Activated T-cell treated with anti-CD3 and anti-CD28 coated beads, Interleukin-2, amount 50 U/mL, for 4 hours (primary cell): Measurements from ENCODE around the gene PLCXD3. TPM values are rescaled to one million over a fixed set of nuclear protein-coding genes. Genes with fewer than 3 reads are reported as not detected.

Experiments
- ATAC-seq, 2 donors: fragments of 200-7000 bp; cut with Tn5 transposase; one replicate each; pipeline ENCODE4 v1.10.0; 2021
- DNase-seq: peaks from one replicate; pipeline ENCODE4 v3.0.0-alpha.2; 2020
- H3K27me3 Mint-ChIP-seq: one replicate; pipeline ENCODE4 v1.8.0; 2021; ENCODE audit warnings: low read depth, mixed read lengths
- H3K36me3 Mint-ChIP-seq: one replicate; pipeline ENCODE4 v1.8.0; 2022; ENCODE audit warnings: mixed read lengths; ENCODE audit not compliant: insufficient read depth
- H3K4me1 Mint-ChIP-seq: one replicate; pipeline ENCODE4 v1.8.0; 2021; ENCODE audit warnings: low read depth, mixed read lengths
- H3K4me3 Mint-ChIP-seq: one replicate; pipeline ENCODE4 v1.8.0; 2021; ENCODE audit warnings: mild to moderate bottlenecking, moderate library complexity, mixed read lengths
- H3K9me3 Mint-ChIP-seq: one replicate; pipeline ENCODE4 v1.8.0; 2021; ENCODE audit warnings: mixed read lengths
- total RNA-seq, 3 donors: library from RNA; stranded (reverse); gene quantifications; one replicate each; pipeline ENCODE4 v1.2.1, GENCODE V29; 2021

The PLCXD3 gene
- total RNA-seq, 3 donors from 2014 or later = not detected

GRCh38 chr5:41452506-41452905, 57.9 kb downstream of the PLCXD3 start:
- DNase-seq (no peak), ATAC-seq (no peak)
- Mint-ChIP-seq H3K9me3 (peaks cover 4% of the 10 kb centered on the region), H3K36me3 (no peaks in the 10 kb centered on the region), H3K27me3 (no peaks in the 10 kb centered on the region), H3K4me1 (no peaks in the 10 kb centered on the region), H3K4me3 (no peak overlapping the region)

GRCh38 chr5:41447650-41448510, 62.5 kb downstream of the PLCXD3 start:
- H3K36me3 Mint-ChIP-seq = no peaks in the 10 kb centered on the region
- ATAC-seq (no peak), DNase-seq (no peak)
- peaks cover 4% of the 10 kb centered on the region for H3K9me3 Mint-ChIP-seq
- no peak overlapping the region for H3K4me3 Mint-ChIP-seq
- no peaks in the 10 kb centered on the region for H3K27me3 Mint-ChIP-seq
- H3K4me1 Mint-ChIP-seq = no peaks in the 10 kb centered on the region

DNA sequence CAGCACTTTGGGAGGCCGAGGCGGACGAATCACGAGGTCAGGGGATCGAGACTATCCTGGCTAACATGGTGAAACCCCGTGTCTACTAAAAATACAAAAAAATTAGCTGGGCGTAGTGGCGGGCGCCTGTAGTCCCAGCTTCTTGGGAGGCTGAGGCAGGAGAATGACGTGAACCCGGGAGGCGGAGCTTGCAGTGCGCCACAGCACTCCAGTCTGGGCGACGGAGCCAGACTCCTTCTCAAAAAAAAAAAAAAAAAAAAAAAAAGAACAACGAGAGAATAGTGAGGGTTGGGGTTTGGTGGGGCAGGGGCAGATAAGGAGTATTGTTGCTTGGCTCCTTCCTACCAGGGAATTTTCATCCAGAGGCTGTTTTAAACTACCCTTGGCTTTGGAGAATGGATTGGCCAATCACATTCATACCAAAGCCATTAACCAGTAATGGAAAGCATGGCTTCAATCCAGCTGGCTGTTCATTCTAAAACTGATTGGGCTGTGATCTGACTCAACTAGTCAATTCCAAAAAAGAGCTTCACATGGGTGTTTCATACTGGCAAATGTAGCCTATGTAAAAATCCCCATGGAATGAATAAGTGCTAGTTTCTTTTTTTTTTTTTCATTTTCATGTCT, 64.4 kb downstream of the PLCXD3 start:
- Mint-ChIP-seq H3K36me3 (no peaks in the 10 kb centered on the region), H3K4me3 (no peak overlapping the region), H3K9me3 (peaks cover 5% of the 10 kb centered on the region), H3K4me1 (no peaks in the 10 kb centered on the region), H3K27me3 (no peaks in the 10 kb centered on the region)
- DNase-seq (no peak), ATAC-seq (no peak)

DNA sequence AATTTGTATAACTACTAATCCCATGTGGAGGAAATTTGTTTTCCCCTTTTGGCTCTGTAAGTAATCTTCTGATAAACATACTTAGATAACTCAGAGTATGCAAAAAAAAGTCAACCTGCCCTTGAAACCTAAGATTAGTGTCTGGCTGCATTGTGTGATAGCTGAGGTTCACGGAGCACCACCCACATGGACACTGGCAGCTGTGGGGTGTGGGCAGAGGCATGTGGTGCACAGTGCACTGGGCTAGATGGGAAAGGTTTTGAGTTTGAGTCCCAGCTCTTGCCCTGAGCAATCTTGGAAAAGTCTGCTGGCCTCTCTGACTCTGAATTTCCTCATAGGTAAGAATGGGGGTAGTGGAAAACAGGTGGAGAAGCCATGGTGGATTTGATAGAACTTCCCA, 75.1 kb downstream of the PLCXD3 start:
- H3K36me3 Mint-ChIP-seq = no peaks in the 10 kb centered on the region
- no peak overlapping the region for H3K4me3 Mint-ChIP-seq
- H3K4me1 Mint-ChIP-seq = no peaks in the 10 kb centered on the region
- DNase-seq (no peak), ATAC-seq (no peak)
- H3K27me3 Mint-ChIP-seq = no peaks in the 10 kb centered on the region
- peaks cover 4% of the 10 kb centered on the region for H3K9me3 Mint-ChIP-seq

DNA sequence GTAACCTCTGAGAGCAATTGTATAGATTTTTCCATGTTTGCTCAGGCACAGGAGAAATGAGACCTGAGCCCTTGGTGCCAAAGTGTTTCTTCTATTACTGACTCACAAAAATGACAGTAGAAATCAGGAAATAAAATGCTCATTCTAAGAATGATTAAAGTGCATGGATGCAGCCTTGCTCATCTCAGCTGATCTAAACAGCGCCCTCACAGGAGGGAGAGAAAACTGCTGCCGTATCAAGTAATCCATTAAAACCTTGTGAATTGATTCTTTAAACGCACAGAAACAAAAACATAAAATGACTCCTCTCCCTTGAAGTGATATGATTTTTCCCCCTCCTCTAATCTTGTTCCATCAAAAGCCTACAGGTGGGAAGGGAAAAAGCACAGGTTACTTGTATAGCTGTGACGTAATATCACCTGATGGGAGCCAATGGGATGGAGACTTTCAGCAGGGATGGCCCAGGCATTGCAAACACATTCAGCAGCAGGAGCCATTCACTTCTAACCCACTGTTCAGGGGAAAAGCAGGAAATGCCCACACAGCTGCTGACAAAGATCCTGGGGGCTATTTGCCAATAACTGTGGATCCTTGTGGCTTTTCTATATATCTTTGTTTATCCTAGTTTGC, 76.7 kb downstream of the PLCXD3 start:
- Mint-ChIP-seq H3K4me3 (no peak overlapping the region), H3K4me1 (no peaks in the 10 kb centered on the region), H3K9me3 (peaks cover 4% of the 10 kb centered on the region), H3K27me3 (no peaks in the 10 kb centered on the region), H3K36me3 (no peaks in the 10 kb centered on the region)
- no peak for ATAC-seq
- no peak for DNase-seq

- Mint-ChIP-seq H3K36me3 (no peaks in the 10 kb centered on the region), H3K4me3 (no peak overlapping the region), H3K27me3 (no peaks in the 10 kb centered on the region), H3K9me3 (peaks cover 4% of the 10 kb centered on the region), H3K4me1 (no peaks in the 10 kb centered on the region)
- no peak for DNase-seq
- no peak for ATAC-seq
Observed at GRCh38 chr5:41432481-41433253, 77.7 kb downstream of the PLCXD3 start.

- H3K27me3 Mint-ChIP-seq = no peaks in the 10 kb centered on the region
- no peaks in the 10 kb centered on the region for H3K9me3 Mint-ChIP-seq
- H3K4me1 Mint-ChIP-seq = no peaks in the 10 kb centered on the region
- ATAC-seq (no peak), DNase-seq (no peak)
- no peak overlapping the region for H3K4me3 Mint-ChIP-seq
- no peaks in the 10 kb centered on the region for H3K36me3 Mint-ChIP-seq
Observed at GRCh38 chr5:41427505-41427904, 82.9 kb downstream of the PLCXD3 start.

- Mint-ChIP-seq H3K9me3 (no peaks in the 10 kb centered on the region), H3K36me3 (no peaks in the 10 kb centered on the region), H3K4me1 (no peaks in the 10 kb centered on the region), H3K4me3 (no peak overlapping the region), H3K27me3 (no peaks in the 10 kb centered on the region)
- ATAC-seq (no peak), DNase-seq (no peak)
Observed at GRCh38 chr5:41425736-41426135, 84.7 kb downstream of the PLCXD3 start.

DNA sequence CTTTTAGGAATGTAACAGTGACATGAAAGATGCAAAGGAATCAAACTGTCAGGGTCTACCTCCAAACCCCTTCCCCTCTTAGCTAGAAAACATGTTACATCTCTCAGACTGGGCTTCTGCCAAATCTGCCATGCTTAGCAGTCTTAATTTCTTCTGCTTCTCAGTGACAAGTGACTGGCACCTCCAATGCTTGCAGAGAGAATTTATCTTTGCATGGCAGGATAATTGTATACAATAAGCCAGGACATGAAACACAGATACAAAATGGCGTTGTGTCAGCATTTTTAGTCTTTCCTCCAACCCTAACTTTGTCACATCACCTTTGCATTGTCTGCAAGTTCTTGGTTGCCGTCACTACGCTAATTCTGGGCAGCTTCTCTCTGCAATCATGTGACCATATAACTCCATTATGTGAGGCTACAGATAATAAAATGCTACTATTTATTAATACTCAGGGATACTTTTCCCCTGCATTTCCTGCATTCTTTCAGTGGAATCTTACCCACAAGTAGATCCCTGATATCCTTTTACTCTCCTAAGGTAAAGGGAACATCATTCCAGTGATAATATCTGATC, 89.8 kb downstream of the PLCXD3 start:
- Mint-ChIP-seq H3K27me3 (no peaks in the 10 kb centered on the region), H3K9me3 (no peaks in the 10 kb centered on the region), H3K4me3 (no peak overlapping the region), H3K36me3 (no peaks in the 10 kb centered on the region), H3K4me1 (no peaks in the 10 kb centered on the region)
- ATAC-seq (no peak), DNase-seq (no peak)

DNA sequence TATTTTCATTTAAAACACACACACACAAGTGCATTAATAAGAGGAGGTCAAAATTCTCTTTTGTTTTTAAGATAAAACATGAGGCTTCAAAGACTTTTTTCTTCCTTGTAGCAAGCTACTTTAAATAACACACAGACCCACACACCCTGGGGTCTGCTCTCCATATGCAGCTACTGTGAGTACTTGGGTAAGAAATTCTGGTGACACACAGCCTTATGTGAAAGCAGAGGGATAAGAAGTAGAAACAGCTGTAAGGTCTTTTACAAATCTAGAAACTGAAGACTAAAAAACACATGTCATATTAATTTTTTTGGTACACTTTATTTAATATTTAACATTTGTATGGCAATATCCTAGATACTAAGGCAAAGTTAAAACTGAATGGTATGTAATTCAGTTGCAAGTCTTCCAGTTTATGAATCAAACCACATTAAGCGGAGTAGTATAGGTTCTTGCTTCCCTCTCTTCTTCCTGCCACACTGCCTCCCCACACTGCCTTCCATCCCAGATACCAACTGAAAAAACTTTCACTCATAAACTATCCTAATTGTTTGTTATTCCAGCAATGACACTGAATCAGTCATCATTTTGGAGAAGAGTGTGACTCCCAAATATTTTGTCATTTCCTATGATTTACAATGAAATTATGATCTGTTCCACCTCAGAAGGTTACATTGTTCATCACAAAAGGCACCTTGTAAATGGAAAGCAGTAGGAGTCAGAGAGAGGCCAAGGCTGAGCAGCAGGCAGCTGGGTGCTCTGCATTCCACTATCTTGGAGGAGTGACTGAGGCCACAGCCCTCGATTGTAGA, 92.0 kb downstream of the PLCXD3 start:
- Mint-ChIP-seq H3K4me3 (no peak overlapping the region), H3K27me3 (no peaks in the 10 kb centered on the region), H3K36me3 (no peaks in the 10 kb centered on the region), H3K9me3 (no peaks in the 10 kb centered on the region), H3K4me1 (no peaks in the 10 kb centered on the region)
- no peak for ATAC-seq
- no peak for DNase-seq

DNA sequence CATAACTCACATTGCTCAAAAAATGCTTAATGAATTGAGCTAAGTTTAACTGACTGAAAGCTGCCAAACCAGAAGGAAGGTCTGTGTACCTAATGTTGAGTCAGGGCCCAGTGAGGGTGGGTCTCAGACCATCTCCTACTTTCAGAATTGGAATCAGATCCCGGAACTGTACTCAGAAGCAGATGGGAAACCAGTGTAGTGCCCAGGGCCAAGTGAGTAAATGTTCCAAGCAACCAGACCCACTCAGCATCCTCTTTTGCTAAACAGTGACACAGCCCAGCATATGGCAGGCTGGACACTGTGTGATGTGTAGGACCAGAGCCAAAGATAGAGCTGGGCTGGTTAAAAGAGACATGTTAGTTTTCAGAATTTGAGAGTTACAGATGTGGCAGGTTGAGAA, 94.1 kb downstream of the PLCXD3 start:
- Mint-ChIP-seq H3K9me3 (no peaks in the 10 kb centered on the region), H3K4me1 (no peaks in the 10 kb centered on the region), H3K36me3 (no peaks in the 10 kb centered on the region), H3K27me3 (no peaks in the 10 kb centered on the region), H3K4me3 (no peak overlapping the region)
- DNase-seq (no peak), ATAC-seq (no peak)

DNA sequence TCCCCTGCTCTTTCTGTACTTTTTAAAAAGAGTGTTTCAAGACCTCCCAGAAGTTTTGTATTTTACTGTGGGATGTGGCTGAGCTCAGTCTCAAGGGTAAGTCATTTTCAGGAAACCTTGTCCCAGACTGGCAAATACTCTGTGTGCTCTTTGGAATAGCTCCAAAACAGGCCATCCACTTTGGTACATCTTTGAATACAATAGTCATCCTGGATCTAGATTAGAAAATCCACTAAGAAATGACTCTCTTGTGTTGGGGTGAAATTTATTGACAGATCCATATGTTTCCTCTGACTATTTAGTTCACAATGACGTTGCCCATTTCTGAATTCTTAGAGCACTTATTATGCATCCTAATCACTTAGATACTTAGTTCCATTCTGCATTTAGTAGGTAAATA, 95.2 kb downstream of the PLCXD3 start:
- no peaks in the 10 kb centered on the region for H3K27me3 Mint-ChIP-seq
- DNase-seq (no peak), ATAC-seq (no peak)
- H3K9me3 Mint-ChIP-seq = no peaks in the 10 kb centered on the region
- H3K4me3 Mint-ChIP-seq = no peak overlapping the region
- no peaks in the 10 kb centered on the region for H3K4me1 Mint-ChIP-seq
- no peaks in the 10 kb centered on the region for H3K36me3 Mint-ChIP-seq

DNA sequence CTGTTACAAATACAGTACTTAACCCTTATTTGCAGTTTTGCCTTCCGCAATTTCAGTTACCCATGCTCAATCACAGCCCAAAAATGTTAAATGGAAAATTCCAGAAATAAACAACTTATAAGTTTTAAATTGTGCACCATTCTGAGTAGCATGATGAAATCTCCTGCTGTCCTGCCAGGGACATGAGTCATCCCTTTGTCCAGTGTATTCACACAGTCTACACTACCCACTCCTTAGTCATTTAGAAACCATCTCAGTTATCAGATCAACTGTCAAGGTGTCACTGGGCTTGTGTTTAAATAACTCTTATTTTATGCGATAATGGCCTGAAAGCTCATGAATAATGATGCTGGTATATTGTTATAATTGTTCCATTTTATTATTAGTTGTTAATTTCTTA, 95.8 kb downstream of the PLCXD3 start:
- H3K4me3 Mint-ChIP-seq = no peak overlapping the region
- H3K27me3 Mint-ChIP-seq = no peaks in the 10 kb centered on the region
- no peaks in the 10 kb centered on the region for H3K36me3 Mint-ChIP-seq

More for the DNA sequence above, 95.8 kb downstream of the PLCXD3 start:
- ATAC-seq = no peak
- DNase-seq = no peak
- Mint-ChIP-seq H3K9me3 (no peaks in the 10 kb centered on the region), H3K4me1 (no peaks in the 10 kb centered on the region)
